H9 (cell line): ENCODE results near the gene CDH26. TPM values are rescaled to one million over a fixed set of nuclear protein-coding genes. Genes with fewer than 3 reads are reported as not detected.

ENCODE experiments used
- DNase-seq: peaks from one replicate; pipeline ENCODE4 v3.0.0-alpha.2; 2017
- H2AFZ ChIP-seq: one replicate; pipeline ENCODE4 v1.6.1; 2013; ENCODE audit warnings: mild to moderate bottlenecking, low read length, control low read depth, moderate library complexity
- H2AK5ac ChIP-seq: 2 replicates; pipeline ENCODE4 v1.6.1; 2013; ENCODE audit warnings: low read length, control low read depth, mixed read lengths; ENCODE audit not compliant: insufficient read length
- H2BK120ac ChIP-seq: one replicate; pipeline ENCODE4 v1.6.1; 2013; ENCODE audit warnings: low read depth, mild to moderate bottlenecking, low read length, control low read depth, inconsistent platforms; ENCODE audit not compliant: poor library complexity, severe bottlenecking
- H2BK12ac ChIP-seq: 2 replicates; pipeline ENCODE4 v1.6.1; 2013; ENCODE audit warnings: low read length, control low read depth, mixed read lengths, low read depth; ENCODE audit not compliant: insufficient read length
- H2BK15ac ChIP-seq: 2 replicates; pipeline ENCODE4 v1.6.1; 2013; ENCODE audit warnings: low read depth, low read length, control low read depth
- H2BK20ac ChIP-seq: one replicate; pipeline ENCODE4 v1.6.1; 2013; ENCODE audit warnings: low read depth, mild to moderate bottlenecking, low read length, control low read depth, inconsistent platforms; ENCODE audit not compliant: poor library complexity, severe bottlenecking
- H2BK5ac ChIP-seq: 2 replicates; pipeline ENCODE4 v1.6.1; 2013; ENCODE audit warnings: low read length, control low read depth, mixed read lengths; ENCODE audit not compliant: insufficient read length
- H3K14ac ChIP-seq: 2 replicates; pipeline ENCODE4 v1.6.1; 2013; ENCODE audit warnings: low read length, control low read depth; ENCODE audit not compliant: insufficient read depth
- H3K18ac ChIP-seq: 2 replicates; pipeline ENCODE4 v1.6.1; 2013; ENCODE audit warnings: low read depth, mild to moderate bottlenecking, mixed read lengths, low read length, control low read depth; ENCODE audit not compliant: insufficient read length
- H3K23ac ChIP-seq: 2 replicates; pipeline ENCODE4 v1.6.1; 2013; ENCODE audit warnings: low read length, control low read depth, mixed read lengths, low read depth; ENCODE audit not compliant: insufficient read length
- H3K23me2 ChIP-seq: 2 replicates; pipeline ENCODE4 v1.6.1; 2013; ENCODE audit warnings: low read depth, mild to moderate bottlenecking, mixed read lengths, low read length, control low read depth; ENCODE audit not compliant: insufficient read length, poor library complexity, severe bottlenecking
- H3K27ac ChIP-seq: 2 replicates; pipeline ENCODE4 v1.5.1; 2013; ENCODE audit warnings: low read length, control low read depth, mixed read lengths, low read depth; ENCODE audit not compliant: insufficient read length
- H3K27me3 ChIP-seq: 2 replicates; pipeline ENCODE4 v1.6.1; 2013; ENCODE audit warnings: low read length, control low read depth, inconsistent platforms; ENCODE audit not compliant: insufficient read depth
- H3K4ac ChIP-seq: 2 replicates; pipeline ENCODE4 v1.6.1; 2013; ENCODE audit warnings: low read depth, mild to moderate bottlenecking, control low read depth, inconsistent platforms, low read length, moderate library complexity
- H3K4me1 ChIP-seq: 2 replicates; pipeline ENCODE4 v1.6.1; 2013; ENCODE audit warnings: low read length, control low read depth, inconsistent platforms; ENCODE audit not compliant: insufficient read depth
- H3K4me2 ChIP-seq: 2 replicates; pipeline ENCODE4 v1.6.1; 2013; ENCODE audit warnings: low read length, control low read depth, mixed read lengths; ENCODE audit not compliant: insufficient read length, insufficient read depth
- H3K56ac ChIP-seq: 2 replicates; pipeline ENCODE4 v1.6.1; 2013; ENCODE audit warnings: low read depth, mild to moderate bottlenecking, mixed read lengths, low read length, control low read depth; ENCODE audit not compliant: insufficient read length
- H3K79me1 ChIP-seq: 2 replicates; pipeline ENCODE4 v1.6.1; 2013; ENCODE audit warnings: low read depth, mild to moderate bottlenecking, moderate library complexity, low read length, control low read depth, inconsistent platforms; ENCODE audit not compliant: insufficient read depth, poor library complexity, severe bottlenecking
- H3K79me2 ChIP-seq: 2 replicates; pipeline ENCODE4 v1.6.1; 2013; ENCODE audit warnings: low read length, control low read depth, inconsistent platforms; ENCODE audit not compliant: insufficient read depth
- H3K9ac ChIP-seq: 2 replicates; pipeline ENCODE4 v1.6.1; 2013; ENCODE audit warnings: low read length, control low read depth, mixed read lengths; ENCODE audit not compliant: insufficient read length; ENCODE audit errors: extremely low read depth
- H3K9me3 ChIP-seq: one replicate; pipeline ENCODE4 v1.6.1; 2013; ENCODE audit warnings: low read depth, low read length, inconsistent platforms; ENCODE audit not compliant: control insufficient read depth
- H3T11ph ChIP-seq: one replicate; pipeline ENCODE4 v1.6.1; 2013; ENCODE audit warnings: mild to moderate bottlenecking, low read length, control low read depth, inconsistent platforms
- H4K20me1 ChIP-seq: one replicate; pipeline ENCODE4 v1.6.1; 2013; ENCODE audit not compliant: control insufficient read depth, insufficient read length, insufficient read depth
- H4K5ac ChIP-seq: 2 replicates; pipeline ENCODE4 v1.6.1; 2013; ENCODE audit warnings: low read depth, mild to moderate bottlenecking, mixed read lengths, low read length, control low read depth; ENCODE audit not compliant: insufficient read length
- H4K8ac ChIP-seq: replicated peaks from 2 replicates; pipeline ENCODE4 v1.6.1; 2013; ENCODE audit warnings: low read length, control low read depth, mixed read lengths, low read depth; ENCODE audit not compliant: insufficient read length
- H4K91ac ChIP-seq: 2 replicates; pipeline ENCODE4 v1.6.1; 2013; ENCODE audit warnings: low read depth, mild to moderate bottlenecking, moderate library complexity, mixed read lengths, low read length, control low read depth; ENCODE audit not compliant: insufficient read length
- H3K27ac Mint-ChIP-seq, 3 experiments: 2 replicates in 2 of 3; 3 replicates in 1 of 3; pipeline ENCODE4 v1.8.0; 2020 to 2021; ENCODE audit warnings: mixed read lengths in 3 of 3, mild to moderate bottlenecking in 1 of 3, moderate library complexity in 1 of 3
- H3K27me3 Mint-ChIP-seq: 2 replicates; pipeline ENCODE4 v1.8.0; 2021; ENCODE audit warnings: low read depth, mild to moderate bottlenecking, moderate library complexity, mixed read lengths
- H3K36me3 Mint-ChIP-seq, 3 experiments: 2 replicates in 2 of 3; 3 replicates in 1 of 3; pipeline ENCODE4 v1.8.0; 2020 to 2021; ENCODE audit warnings: low read depth in 3 of 3, mixed read lengths in 3 of 3; ENCODE audit not compliant: insufficient read depth in 1 of 3
- H3K4me1 Mint-ChIP-seq, 2 experiments: 2 replicates each; pipeline ENCODE4 v1.8.0; 2020; ENCODE audit warnings: mixed read lengths in 2 of 2
- H3K4me3 Mint-ChIP-seq, 2 experiments: 2 replicates in 1 of 2; 3 replicates in 1 of 2; pipeline ENCODE4 v1.8.0; 2020 to 2021; ENCODE audit warnings: mild to moderate bottlenecking in 2 of 2, mixed read lengths in 2 of 2, moderate library complexity in 1 of 2
- H3K9me3 Mint-ChIP-seq, 2 experiments: 2 replicates in 1 of 2; 3 replicates in 1 of 2; pipeline ENCODE4 v1.8.0; 2020; ENCODE audit warnings: mild to moderate bottlenecking in 2 of 2, mixed read lengths in 2 of 2, moderate library complexity in 1 of 2
- CTCF ChIP-seq: fragments of 200-600 bp; sonication (generic); conservative IDR thresholded peaks from 3 replicates; pipeline ENCODE4 v1.8.0; 2021; ENCODE audit warnings: antibody characterized with exemption, mild to moderate bottlenecking
- WGBS: extraction: QIAGEN DNeasy Blood & Tissue Kit; methylation state at CpG from one replicate; pipeline ENCODE4 v1.1.7; 2013; ENCODE audit warnings: missing lambda C conversion rate, low lambda C conversion rate, mixed read lengths; ENCODE audit not compliant: insufficient read length; ENCODE audit errors: extremely low coverage; 5-methylcytosine and 5-hydroxymethylcytosine counted together
- total RNA-seq: library from RNA; stranded (reverse); gene quantifications from 2 replicates; pipeline ENCODE4 v1.2.1, GENCODE V29; 2021

Gene CDH26
- total RNA-seq, 1 experiment from 2014 or later: 0.79 TPM

- no peak overlapping the region for H3K27ac ChIP-seq
- H2BK120ac ChIP-seq: no peak overlapping the region
These were observed 3.2 kb downstream of the CDH26 start for GRCh38 chr20:59961423-59961822.

More at GRCh38 chr20:59961423-59961822, 3.2 kb downstream of the CDH26 start:
- Histone ChIP-seq H3K14ac (no peak overlapping the region), H3K23me2 (peaks cover 3% of the 10 kb centered on the region), H3K27me3 (no peaks in the 10 kb centered on the region), H3K79me2 (no peaks in the 10 kb centered on the region), H3K9ac (no peak overlapping the region), H2BK20ac (no peak overlapping the region), H2BK12ac (no peak overlapping the region), H4K5ac (no peak overlapping the region), H3K56ac (no peak overlapping the region), H4K91ac (no peak overlapping the region), H4K20me1 (no peaks in the 10 kb centered on the region), H3K4ac (no peak overlapping the region), H2AK5ac (no peak overlapping the region), H3K79me1 (no peaks in the 10 kb centered on the region), H3K23ac (no peak overlapping the region), H3K4me2 (no peak overlapping the region), H2BK5ac (no peak overlapping the region), H3K18ac (no peak overlapping the region), H2BK15ac (no peak overlapping the region), H2AFZ (no peak overlapping the region), H3K9me3 (no peaks in the 10 kb centered on the region), H4K8ac (no peak overlapping the region), H3T11ph (no peak overlapping the region), H3K4me1 (no peaks in the 10 kb centered on the region)
- Mint-ChIP-seq H3K4me3 (no peak overlapping the region), H3K36me3 (no peaks in the 10 kb centered on the region), H3K27me3 (no peaks in the 10 kb centered on the region), H3K4me1 (peaks cover 0 to 8% of the 10 kb centered on the region in 2 experiments; a peak in 3 of 4 replicates), H3K9me3 (no peaks in the 10 kb centered on the region), H3K27ac (no peak overlapping the region)
- WGBS: no CpG with 5 or more reads among the region's 2 CpGs
- no peak for DNase-seq
- no peak for TF ChIP-seq CTCF
